ENCODE results near the gene EPO. TPM values are rescaled to one million over a fixed set of nuclear protein-coding genes. Genes with fewer than 3 reads are reported as not detected.

EPO gene
- total RNA-seq, 1 donor from 2014 or later: not detected

DNA sequence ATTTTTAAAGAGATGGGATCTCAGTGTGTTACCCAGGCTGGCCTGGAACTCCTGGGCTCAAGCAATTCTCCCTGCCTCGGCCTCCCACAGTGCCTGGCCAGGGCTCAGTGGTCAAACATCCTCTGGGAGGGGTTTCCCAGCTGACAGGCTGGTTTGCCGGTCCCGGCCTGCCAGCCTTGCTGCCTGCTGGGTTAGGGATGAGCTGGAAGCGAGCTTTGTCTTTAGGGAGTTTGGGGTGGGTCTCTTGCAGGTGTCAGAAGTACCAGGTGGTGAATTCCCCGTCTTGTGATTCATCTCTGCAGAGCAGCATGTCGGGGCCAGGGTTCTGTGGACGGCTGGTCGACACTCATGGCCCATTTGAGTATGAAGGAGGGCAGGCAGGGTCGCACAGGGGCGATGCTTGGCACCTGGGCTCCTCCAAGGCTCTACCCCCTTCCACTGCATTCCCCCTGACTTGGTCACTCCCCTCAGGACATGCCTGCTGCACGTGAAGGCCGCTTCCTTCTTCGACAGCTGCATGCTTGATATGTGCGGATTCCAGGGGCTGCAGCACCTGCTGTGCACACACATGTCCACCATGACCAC, 43.4 kb downstream of the EPO start:
- H3K36me3 Mint-ChIP-seq (ENCODE audit: unreplicated experiment): no peaks in the 10 kb centered on the region
- H3K27ac Mint-ChIP-seq (ENCODE audit: unreplicated experiment): no peak overlapping the region
- H3K4me1 Mint-ChIP-seq (ENCODE audit: low read depth, unreplicated experiment): no peaks in the 10 kb centered on the region
- H3K9me3 Mint-ChIP-seq (ENCODE audit: unreplicated experiment): peaks cover 3% of the 10 kb centered on the region
- peaks cover 7% of the 10 kb centered on the region for H3K27me3 Mint-ChIP-seq (ENCODE audit: unreplicated experiment)
- no peak overlapping the region for H3K4me3 Mint-ChIP-seq (ENCODE audit: unreplicated experiment)
- TF ChIP-seq, protein P1, sequence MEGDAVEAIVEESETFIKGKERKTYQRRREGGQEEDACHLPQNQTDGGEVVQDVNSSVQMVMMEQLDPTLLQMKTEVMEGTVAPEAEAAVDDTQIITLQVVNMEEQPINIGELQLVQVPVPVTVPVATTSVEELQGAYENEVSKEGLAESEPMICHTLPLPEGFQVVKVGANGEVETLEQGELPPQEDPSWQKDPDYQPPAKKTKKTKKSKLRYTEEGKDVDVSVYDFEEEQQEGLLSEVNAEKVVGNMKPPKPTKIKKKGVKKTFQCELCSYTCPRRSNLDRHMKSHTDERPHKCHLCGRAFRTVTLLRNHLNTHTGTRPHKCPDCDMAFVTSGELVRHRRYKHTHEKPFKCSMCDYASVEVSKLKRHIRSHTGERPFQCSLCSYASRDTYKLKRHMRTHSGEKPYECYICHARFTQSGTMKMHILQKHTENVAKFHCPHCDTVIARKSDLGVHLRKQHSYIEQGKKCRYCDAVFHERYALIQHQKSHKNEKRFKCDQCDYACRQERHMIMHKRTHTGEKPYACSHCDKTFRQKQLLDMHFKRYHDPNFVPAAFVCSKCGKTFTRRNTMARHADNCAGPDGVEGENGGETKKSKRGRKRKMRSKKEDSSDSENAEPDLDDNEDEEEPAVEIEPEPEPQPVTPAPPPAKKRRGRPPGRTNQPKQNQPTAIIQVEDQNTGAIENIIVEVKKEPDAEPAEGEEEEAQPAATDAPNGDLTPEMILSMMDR (IDR thresholded peaks at IDR 0.05; ENCODE audit: partially characterized antibody, unreplicated experiment): no peak
- no peak for DNase-seq

DNA sequence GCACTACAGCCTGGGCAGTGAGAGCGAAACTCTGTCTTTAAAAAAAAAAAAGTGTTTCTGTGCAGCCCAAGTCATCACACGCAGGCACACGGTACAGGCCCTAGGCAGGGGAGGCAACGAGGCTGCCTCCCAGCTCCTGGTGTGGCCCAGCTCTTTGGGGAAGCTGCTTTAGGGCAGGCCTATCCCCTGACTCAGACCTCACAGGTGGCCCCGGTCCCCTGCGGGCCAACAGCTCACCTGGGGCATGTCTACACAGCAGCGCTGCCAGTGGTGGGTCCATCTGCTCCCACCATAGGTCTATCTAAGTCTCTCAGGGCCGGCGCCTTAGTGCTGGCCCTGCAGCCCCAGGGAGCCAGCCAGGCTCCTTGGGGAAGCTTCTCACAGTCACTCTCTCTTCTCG, 44.6 kb downstream of the EPO start:
- peaks cover 3% of the 10 kb centered on the region for H3K9me3 Mint-ChIP-seq (ENCODE audit: unreplicated experiment)
- H3K36me3 Mint-ChIP-seq (ENCODE audit: unreplicated experiment): no peaks in the 10 kb centered on the region
- no peak overlapping the region for H3K4me3 Mint-ChIP-seq (ENCODE audit: unreplicated experiment)
- H3K4me1 Mint-ChIP-seq (ENCODE audit: low read depth, unreplicated experiment): no peaks in the 10 kb centered on the region
- H3K27me3 Mint-ChIP-seq (ENCODE audit: unreplicated experiment): peaks cover 5% of the 10 kb centered on the region
- no peak overlapping the region for H3K27ac Mint-ChIP-seq (ENCODE audit: unreplicated experiment)
- no peak for DNase-seq
- TF ChIP-seq, protein P1 (IDR thresholded peaks at IDR 0.05; ENCODE audit: partially characterized antibody, unreplicated experiment): no peak

DNA sequence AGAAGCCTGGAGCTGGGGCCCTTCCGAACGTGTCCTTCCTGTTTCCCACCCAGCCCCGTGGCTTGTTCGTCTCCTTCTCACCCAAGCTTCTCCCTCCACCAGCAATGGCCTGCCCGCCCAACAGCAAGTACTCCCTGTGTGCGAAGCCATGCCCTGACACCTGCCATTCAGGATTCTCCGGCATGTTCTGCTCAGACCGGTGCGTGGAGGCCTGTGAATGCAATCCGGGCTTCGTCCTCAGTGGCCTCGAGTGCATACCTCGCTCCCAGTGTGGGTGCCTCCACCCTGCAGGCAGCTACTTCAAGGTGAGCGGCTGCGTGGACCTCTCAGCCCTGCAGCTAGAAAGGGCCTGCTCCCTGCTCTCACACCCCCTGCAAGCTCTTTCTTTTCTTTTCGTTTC, 45.0 kb downstream of the EPO start:
- Mint-ChIP-seq H3K27me3 (ENCODE audit: unreplicated experiment) (peaks cover 5% of the 10 kb centered on the region), H3K4me1 (ENCODE audit: low read depth, unreplicated experiment) (no peaks in the 10 kb centered on the region), H3K9me3 (ENCODE audit: unreplicated experiment) (peaks cover 3% of the 10 kb centered on the region), H3K36me3 (ENCODE audit: unreplicated experiment) (no peaks in the 10 kb centered on the region), H3K27ac (ENCODE audit: unreplicated experiment) (no peak overlapping the region), H3K4me3 (ENCODE audit: unreplicated experiment) (no peak overlapping the region)
- no peak for DNase-seq
- TF ChIP-seq, protein P1 (IDR thresholded peaks at IDR 0.05; ENCODE audit: partially characterized antibody, unreplicated experiment): no peak

GRCh38 chr7:100768784-100769183, 48.5 kb downstream of the EPO start:
- H3K4me1 Mint-ChIP-seq (ENCODE audit: low read depth, unreplicated experiment): no peaks in the 10 kb centered on the region
- no peaks in the 10 kb centered on the region for H3K36me3 Mint-ChIP-seq (ENCODE audit: unreplicated experiment)
- no peak for DNase-seq
- TF ChIP-seq, protein P1 (IDR thresholded peaks at IDR 0.05; ENCODE audit: partially characterized antibody, unreplicated experiment): no peak
- peaks cover 5% of the 10 kb centered on the region for H3K27me3 Mint-ChIP-seq (ENCODE audit: unreplicated experiment)
- no peak overlapping the region for H3K27ac Mint-ChIP-seq (ENCODE audit: unreplicated experiment)
- no peak overlapping the region for H3K4me3 Mint-ChIP-seq (ENCODE audit: unreplicated experiment)
- H3K9me3 Mint-ChIP-seq (ENCODE audit: unreplicated experiment): peaks cover 3% of the 10 kb centered on the region

Other genes with a start within 250 kb of the EPO start
- gene TSC22D4, start 241.3 kb upstream of the EPO start, total RNA-seq (ENCODE audit: unreplicated experiment): 39.6 TPM
- gene NYAP1, start 236.5 kb upstream of the EPO start, total RNA-seq (ENCODE audit: unreplicated experiment): 36.6 TPM
- 5.7 TPM for gene AGFG2, start 181.3 kb upstream of the EPO start, total RNA-seq (ENCODE audit: unreplicated experiment)
- gene SAP25, start 146.6 kb upstream of the EPO start, total RNA-seq (ENCODE audit: unreplicated experiment): 8.0 TPM
- 166 TPM for gene LRCH4, start 134.3 kb upstream of the EPO start, total RNA-seq (ENCODE audit: unreplicated experiment)
- gene FBXO24, start 134.1 kb upstream of the EPO start, total RNA-seq (ENCODE audit: unreplicated experiment): 0.49 TPM
- 33.9 TPM for gene PCOLCE, start 118.1 kb upstream of the EPO start, total RNA-seq (ENCODE audit: unreplicated experiment)
- gene MOSPD3, start 107.9 kb upstream of the EPO start, total RNA-seq (ENCODE audit: unreplicated experiment): 37.1 TPM
- 5.1 TPM for gene TFR2, start 78.9 kb upstream of the EPO start, total RNA-seq (ENCODE audit: unreplicated experiment)
- gene ACTL6B, start 64.0 kb upstream of the EPO start, total RNA-seq (ENCODE audit: unreplicated experiment): 95.2 TPM
- gene GNB2, start 46.7 kb upstream of the EPO start, total RNA-seq (ENCODE audit: unreplicated experiment): 275 TPM
- 79.6 TPM for gene GIGYF1, start 26.2 kb upstream of the EPO start, total RNA-seq (ENCODE audit: unreplicated experiment)
- gene POP7, start 14.3 kb upstream of the EPO start, total RNA-seq (ENCODE audit: unreplicated experiment): 35.8 TPM
- not detected for gene ZAN, start 13.1 kb downstream of the EPO start, total RNA-seq (ENCODE audit: unreplicated experiment)
- 21.5 TPM for gene EPHB4, start 107.1 kb downstream of the EPO start, total RNA-seq (ENCODE audit: unreplicated experiment)
- 36.7 TPM for gene SLC12A9, start 132.2 kb downstream of the EPO start, total RNA-seq (ENCODE audit: unreplicated experiment)
- gene TRIP6, start 146.9 kb downstream of the EPO start, total RNA-seq (ENCODE audit: unreplicated experiment): 13.1 TPM
- 213 TPM for gene SRRT, start 154.6 kb downstream of the EPO start, total RNA-seq (ENCODE audit: unreplicated experiment)
- gene UFSP1, start 169.2 kb downstream of the EPO start, total RNA-seq (ENCODE audit: unreplicated experiment): 3.2 TPM
- gene ACHE, start 175.4 kb downstream of the EPO start, total RNA-seq (ENCODE audit: unreplicated experiment): 30.0 TPM
- 6.3 TPM for gene MUC3A, start 229.1 kb downstream of the EPO start, total RNA-seq (ENCODE audit: unreplicated experiment)
- gene MUC12, start 249.1 kb downstream of the EPO start, total RNA-seq (ENCODE audit: unreplicated experiment): 1.0 TPM